Chondrocyte (in vitro differentiated cells): ENCODE measurements around the gene ST7L. TPM values are rescaled to one million over a fixed set of nuclear protein-coding genes. Genes with fewer than 3 reads are reported as not detected.
A peak's percentile ranks its signal among the peaks of the same experiment; 100 is the strongest.

ENCODE experiments used
- DNase-seq: peaks from one replicate; pipeline ENCODE4 v3.0.0; 2021; ENCODE audit warnings: mixed read lengths, low spot score
- H3K27ac Mint-ChIP-seq: one replicate; pipeline ENCODE4 v1.8.0; 2021; ENCODE audit warnings: mild to moderate bottlenecking, moderate library complexity, mixed read lengths; ENCODE audit not compliant: unreplicated experiment
- H3K27me3 Mint-ChIP-seq: 2 replicates; pipeline ENCODE4 v1.8.0; 2021; ENCODE audit warnings: low read depth, mixed read lengths
- H3K36me3 Mint-ChIP-seq: 2 replicates; pipeline ENCODE4 v1.8.0; 2021; ENCODE audit warnings: low read depth, mixed read lengths
- H3K4me1 Mint-ChIP-seq: 2 replicates; pipeline ENCODE4 v1.8.0; 2021; ENCODE audit warnings: low read depth, mild to moderate bottlenecking, mixed read lengths
- H3K4me3 Mint-ChIP-seq: one replicate; pipeline ENCODE4 v1.8.0; 2021; ENCODE audit warnings: mild to moderate bottlenecking, moderate library complexity, mixed read lengths; ENCODE audit not compliant: unreplicated experiment
- H3K9me3 Mint-ChIP-seq: 2 replicates; pipeline ENCODE4 v1.8.0; 2021; ENCODE audit warnings: low read depth, mixed read lengths
- CTCF ChIP-seq: fragments of 200-600 bp; sonication (generic); IDR thresholded peaks from 2 replicates; pipeline ENCODE4 v1.5.0; 2021; ENCODE audit warnings: antibody characterized with exemption, mild to moderate bottlenecking, moderate library complexity
- total RNA-seq: library from RNA; stranded (reverse); gene quantifications from 3 replicates; pipeline ENCODE4 v1.2.1, GENCODE V29; 2021

ST7L gene
- total RNA-seq, 1 donor from 2014 or later, result 14.4 TPM

- H3K36me3 Mint-ChIP-seq, result no peaks in the 10 kb centered on the region
- no peak for TF ChIP-seq CTCF
Observed at GRCh38 chr1:112618114-112618720, 724 bp downstream of the ST7L start.

GRCh38 chr1:112614460-112615065 is 4.4 kb downstream of the ST7L start:
- no peak for DNase-seq
- Mint-ChIP-seq H3K9me3 (no peaks in the 10 kb centered on the region), H3K4me3 (no peak overlapping the region), H3K36me3 (no peaks in the 10 kb centered on the region), H3K4me1 (peaks cover 15% of the 10 kb centered on the region), H3K27ac (peak overlapping the region; percentile 79), H3K27me3 (no peaks in the 10 kb centered on the region)
- TF ChIP-seq CTCF, result peak; percentile 87

More at GRCh38 chr1:112618114-112618720, 724 bp downstream of the ST7L start:
- Mint-ChIP-seq H3K27me3 (no peaks in the 10 kb centered on the region), H3K4me1 (peaks cover 43% of the 10 kb centered on the region), H3K9me3 (no peaks in the 10 kb centered on the region), H3K27ac (peak overlapping the region; percentile 99), H3K4me3 (peak overlapping the region; percentile 98)
- DNase-seq, result no peak

GRCh38 chr1:112605633-112606327 is 13.2 kb downstream of the ST7L start:
- H3K27ac Mint-ChIP-seq, result no peak overlapping the region
- H3K36me3 Mint-ChIP-seq, result peaks cover 24% of the 10 kb centered on the region
- DNase-seq, result no peak
- no peak for TF ChIP-seq CTCF
- H3K4me1 Mint-ChIP-seq, result no peaks in the 10 kb centered on the region
- no peaks in the 10 kb centered on the region for H3K27me3 Mint-ChIP-seq
- H3K9me3 Mint-ChIP-seq, result no peaks in the 10 kb centered on the region
- H3K4me3 Mint-ChIP-seq, result no peak overlapping the region

- no peaks in the 10 kb centered on the region for H3K9me3 Mint-ChIP-seq
- peaks cover 26% of the 10 kb centered on the region for H3K36me3 Mint-ChIP-seq
- H3K27me3 Mint-ChIP-seq, result no peaks in the 10 kb centered on the region
- no peaks in the 10 kb centered on the region for H3K4me1 Mint-ChIP-seq
- TF ChIP-seq CTCF, result no peak
- no peak overlapping the region for H3K4me3 Mint-ChIP-seq
- no peak for DNase-seq
- H3K27ac Mint-ChIP-seq, result no peak overlapping the region
Observed at GRCh38 chr1:112603541-112603940, 15.4 kb downstream of the ST7L start.

GRCh38 chr1:112603012-112603411 is 15.9 kb downstream of the ST7L start:
- H3K4me3 Mint-ChIP-seq, result no peak overlapping the region
- no peaks in the 10 kb centered on the region for H3K4me1 Mint-ChIP-seq
- DNase-seq, result no peak
- TF ChIP-seq CTCF, result no peak
- no peak overlapping the region for H3K27ac Mint-ChIP-seq
- H3K27me3 Mint-ChIP-seq, result no peaks in the 10 kb centered on the region
- H3K9me3 Mint-ChIP-seq, result no peaks in the 10 kb centered on the region
- H3K36me3 Mint-ChIP-seq, result peaks cover 26% of the 10 kb centered on the region
